Measurements from ENCODE around the gene LRRC36. TPM values are rescaled to one million over a fixed set of nuclear protein-coding genes. Genes with fewer than 3 reads are reported as not detected.

The LRRC36 gene
- total RNA-seq, 1 experiment from 2014 or later, result not detected

GRCh38 chr16:67424261-67424615 is 97.6 kb downstream of the LRRC36 start:
- H2AFZ ChIP-seq (ENCODE audit: low read depth, low read length, poor library complexity, severe bottlenecking), result no peak overlapping the region
- no peaks in the 10 kb centered on the region for H3K9me3 ChIP-seq (ENCODE audit: control insufficient read depth in 1 of 2, insufficient read depth in 1 of 2, low read depth in 1 of 2, low read length in 2 of 2)
- H3K27me3 ChIP-seq (ENCODE audit: insufficient read depth, low read length), result no peaks in the 10 kb centered on the region
- intact Hi-C loops (cut with micrococcal nuclease), result no loop called here
- TF ChIP-seq ZFX (IDR thresholded peaks at IDR 0.05) (no peak), CBX3 (IDR thresholded peaks at IDR 0.05; ENCODE audit: low read depth) (no peak), SRF (IDR thresholded peaks at IDR 0.05; ENCODE audit: low read depth) (no peak), POLR2AphosphoS5 (IDR thresholded peaks at IDR 0.05; ENCODE audit: low read depth, low read length) (no peak), RAD21 (IDR thresholded peaks at IDR 0.05; ENCODE audit: low read depth) (no peak), ELF1 (IDR thresholded peaks at IDR 0.05; ENCODE audit: borderline replicate concordance, low read depth) (no peak), CEBPB (IDR thresholded peaks at IDR 0.05; ENCODE audit: low read depth) (no peak), FOSL1 (IDR thresholded peaks at IDR 0.05; ENCODE audit: low read depth) (no peak)
- no peaks in the 10 kb centered on the region for H3K79me2 ChIP-seq (ENCODE audit: insufficient read depth, low read length)
- H4K20me1 ChIP-seq (ENCODE audit: insufficient read depth), result no peaks in the 10 kb centered on the region
- no peak overlapping the region for H3K27ac ChIP-seq (ENCODE audit: low read depth, low read length)
- no TSS peak for BruUV-seq (replicated peaks)
- no peaks in the 10 kb centered on the region for H3K36me3 ChIP-seq (ENCODE audit: control insufficient read depth in 1 of 2, insufficient read depth in 2 of 2, low read length in 2 of 2)
- H3K4me1 ChIP-seq (ENCODE audit: control insufficient read depth in 1 of 2, insufficient read depth in 2 of 2, low read length in 2 of 2), result peaks cover 0 to 14% of the 10 kb centered on the region in 2 experiments; a peak in 2 of 4 replicates
- H3K9ac ChIP-seq (ENCODE audit: low read length), result no peak overlapping the region
- ChIA-PET RAD21 (ENCODE audit: low non-redundant PET in 1 of 2, low total read pairs in 2 of 2, uncharacterized antibody in 2 of 2, unreplicated experiment in 2 of 2) (no interaction called here), POLR2A (no interaction called here), CTCF (interaction anchor here (1.5 kb wide), 1 partner anchor 42 kb away, joined by 3 read pairs; no protein-coding TSS in a partner anchor)
- no peak for DNase-seq (ENCODE audit: low read depth, low spot score)
- no peaks in the 10 kb centered on the region for H3K9me2 ChIP-seq (ENCODE audit: insufficient read depth)
- no peak for ATAC-seq
- H3K4me3 ChIP-seq (replicated peaks in 1 of 2; ENCODE audit: low read depth in 1 of 2, low read length in 2 of 2), result no peak overlapping the region
- H3K4me2 ChIP-seq (ENCODE audit: low read length), result no peak overlapping the region

GRCh38 chr16:67425061-67425460 is 98.4 kb downstream of the LRRC36 start:
- H3K9me2 ChIP-seq (ENCODE audit: insufficient read depth), result no peaks in the 10 kb centered on the region
- H3K79me2 ChIP-seq (ENCODE audit: insufficient read depth, low read length), result no peaks in the 10 kb centered on the region
- ChIA-PET RAD21 (ENCODE audit: low non-redundant PET in 1 of 2, low total read pairs in 2 of 2, uncharacterized antibody in 2 of 2, unreplicated experiment in 2 of 2) (interaction anchor here in 1 of 2 experiments (0.6 kb wide), 1 partner anchor 55 kb away, joined by 4 read pairs; no protein-coding TSS in a partner anchor), CTCF (no interaction called here), POLR2A (no interaction called here)
- DNase-seq (ENCODE audit: low read depth, low spot score) (no peak), ATAC-seq (no peak)
- H3K4me1 ChIP-seq (ENCODE audit: control insufficient read depth in 1 of 2, insufficient read depth in 2 of 2, low read length in 2 of 2), result peaks cover 0 to 22% of the 10 kb centered on the region in 2 experiments; a peak in 2 of 4 replicates
- H3K27ac ChIP-seq (ENCODE audit: low read depth, low read length), result no peak overlapping the region
- H3K9ac ChIP-seq (ENCODE audit: low read length), result no peak overlapping the region
- BruUV-seq (replicated peaks), result no TSS peak
- no peak overlapping the region for H3K4me2 ChIP-seq (ENCODE audit: low read length)
- no peak overlapping the region for H2AFZ ChIP-seq (ENCODE audit: low read depth, low read length, poor library complexity, severe bottlenecking)
- no peaks in the 10 kb centered on the region for H3K27me3 ChIP-seq (ENCODE audit: insufficient read depth, low read length)
- no peaks in the 10 kb centered on the region for H4K20me1 ChIP-seq (ENCODE audit: insufficient read depth)
- intact Hi-C loops (cut with micrococcal nuclease), result no loop called here
- H3K9me3 ChIP-seq (ENCODE audit: control insufficient read depth in 1 of 2, insufficient read depth in 1 of 2, low read depth in 1 of 2, low read length in 2 of 2), result no peaks in the 10 kb centered on the region
- no peak for TF ChIP-seq RAD21 (IDR thresholded peaks at IDR 0.05; ENCODE audit: low read depth)
- no peak for TF ChIP-seq ZNF274 (IDR thresholded peaks at IDR 0.05; ENCODE audit: low read depth, low read length)
- no peak for TF ChIP-seq POLR2AphosphoS5 (IDR thresholded peaks at IDR 0.05; ENCODE audit: low read depth, low read length)
- TF ChIP-seq ELF1 (IDR thresholded peaks at IDR 0.05; ENCODE audit: borderline replicate concordance, low read depth), result no peak
- no peak for TF ChIP-seq EZH2 (IDR thresholded peaks at IDR 0.05)
- no peak for TF ChIP-seq SRF (IDR thresholded peaks at IDR 0.05; ENCODE audit: low read depth)
- no peak for TF ChIP-seq YY1 (IDR thresholded peaks at IDR 0.05; ENCODE audit: extremely low read depth, insufficient replicate concordance, low read depth, low read length)
- no peak for TF ChIP-seq CBX3 (IDR thresholded peaks at IDR 0.05; ENCODE audit: low read depth)
- TF ChIP-seq EZH2phosphoT487 (IDR thresholded peaks at IDR 0.05; ENCODE audit: borderline replicate concordance), result no peak
- no peak for TF ChIP-seq FOSL1 (IDR thresholded peaks at IDR 0.05; ENCODE audit: low read depth)
- TF ChIP-seq SIN3A (IDR thresholded peaks at IDR 0.05; ENCODE audit: low read depth), result no peak
- no peak for TF ChIP-seq POLR2A (IDR thresholded peaks at IDR 0.05; ENCODE audit: borderline replicate concordance, extremely low read depth, insufficient read depth, insufficient read length)
- H3K4me3 ChIP-seq (replicated peaks in 1 of 2; ENCODE audit: low read depth in 1 of 2, low read length in 2 of 2), result no peak overlapping the region
- H3K36me3 ChIP-seq (ENCODE audit: control insufficient read depth in 1 of 2, insufficient read depth in 2 of 2, low read length in 2 of 2), result no peaks in the 10 kb centered on the region
